Mucosa of stomach (tissue), 1 donor: Measurements from ENCODE around the gene GOLGA6B.
"Not testable (repeated sequence)": the region's sequence is repeated elsewhere in the genome, so short reads cannot be mapped to it uniquely, and the experiment has no call there.

Source experiments
- H3K27me3 ChIP-seq: one replicate; pipeline ENCODE4 v1.7.0; 2013; ENCODE audit warnings: mild to moderate bottlenecking, low read length; ENCODE audit not compliant: control insufficient read depth, insufficient read depth
- H3K36me3 ChIP-seq: one replicate; pipeline ENCODE4 v1.7.0; 2013; ENCODE audit warnings: low read length; ENCODE audit not compliant: control insufficient read depth, insufficient read depth
- H3K4me1 ChIP-seq: one replicate; pipeline ENCODE4 v1.7.0; 2013; ENCODE audit warnings: mild to moderate bottlenecking, low read length; ENCODE audit not compliant: control insufficient read depth, insufficient read depth
- H3K4me3 ChIP-seq: one replicate; pipeline ENCODE4 v1.7.0; 2013; ENCODE audit warnings: low read length
- H3K9ac ChIP-seq: one replicate; pipeline ENCODE4 v1.7.0; 2013; ENCODE audit warnings: mild to moderate bottlenecking, low read length, moderate library complexity
- H3K9me3 ChIP-seq: one replicate; pipeline ENCODE4 v1.7.0; 2013; ENCODE audit warnings: mild to moderate bottlenecking, low read length, moderate library complexity; ENCODE audit not compliant: control insufficient read depth
- donor health status: Pancreatic carcinoma.

The GOLGA6B gene

GRCh38 chr15:72629068-72629570 lies 25.4 kb upstream of the GOLGA6B start:
- H3K4me3 ChIP-seq, H3K9ac ChIP-seq, H3K9me3 ChIP-seq, H3K36me3 ChIP-seq, H3K4me1 ChIP-seq, H3K27me3 ChIP-seq: not testable (repeated sequence)

GRCh38 chr15:72636519-72637282 lies 17.8 kb upstream of the GOLGA6B start:
- H3K4me3 ChIP-seq, H3K27me3 ChIP-seq, H3K4me1 ChIP-seq, H3K36me3 ChIP-seq, H3K9ac ChIP-seq, H3K9me3 ChIP-seq: not testable (repeated sequence)

- not testable (repeated sequence) for H3K4me3 ChIP-seq, H3K27me3 ChIP-seq, H3K9me3 ChIP-seq, H3K36me3 ChIP-seq, H3K4me1 ChIP-seq, H3K9ac ChIP-seq
These were observed 14.6 kb upstream of the GOLGA6B start for GRCh38 chr15:72639759-72640483.

GRCh38 chr15:72642271-72642670 lies 12.2 kb upstream of the GOLGA6B start:
- not testable (repeated sequence) for H3K4me3 ChIP-seq, H3K9me3 ChIP-seq, H3K9ac ChIP-seq, H3K4me1 ChIP-seq, H3K27me3 ChIP-seq, H3K36me3 ChIP-seq

GRCh38 chr15:72648631-72649253 lies 5.8 kb upstream of the GOLGA6B start:
- H3K36me3 ChIP-seq, H3K27me3 ChIP-seq, H3K9ac ChIP-seq, H3K9me3 ChIP-seq, H3K4me3 ChIP-seq, H3K4me1 ChIP-seq: not testable (repeated sequence)

- H3K27me3 ChIP-seq, H3K9ac ChIP-seq, H3K4me1 ChIP-seq, H3K9me3 ChIP-seq, H3K36me3 ChIP-seq, H3K4me3 ChIP-seq: not testable (repeated sequence)
These were observed 1.5 kb downstream of the GOLGA6B start for GRCh38 chr15:72656014-72656413.

GRCh38 chr15:72661081-72661480 lies 6.6 kb downstream of the GOLGA6B start:
- H3K9me3 ChIP-seq, H3K4me3 ChIP-seq, H3K4me1 ChIP-seq, H3K9ac ChIP-seq, H3K36me3 ChIP-seq, H3K27me3 ChIP-seq: not testable (repeated sequence)

- H3K4me3 ChIP-seq, H3K9ac ChIP-seq, H3K9me3 ChIP-seq, H3K27me3 ChIP-seq, H3K36me3 ChIP-seq, H3K4me1 ChIP-seq: not testable (repeated sequence)
These were observed 9.4 kb downstream of the GOLGA6B start for GRCh38 chr15:72663931-72664330.

GRCh38 chr15:72665706-72666105 lies 11.2 kb downstream of the GOLGA6B start:
- not testable (repeated sequence) for H3K9me3 ChIP-seq, H3K9ac ChIP-seq, H3K36me3 ChIP-seq, H3K4me1 ChIP-seq, H3K27me3 ChIP-seq, H3K4me3 ChIP-seq

GRCh38 chr15:72669803-72670202 lies 15.3 kb downstream of the GOLGA6B start:
- H3K36me3 ChIP-seq, H3K9ac ChIP-seq, H3K27me3 ChIP-seq, H3K9me3 ChIP-seq, H3K4me1 ChIP-seq, H3K4me3 ChIP-seq: not testable (repeated sequence)

GRCh38 chr15:72670656-72671352 lies 16.3 kb downstream of the GOLGA6B start:
- not testable (repeated sequence) for H3K9ac ChIP-seq

GRCh38 chr15:72671525-72671924 lies 17.0 kb downstream of the GOLGA6B start:
- Histone ChIP-seq H3K4me3 (no peak overlapping the region), H3K4me1 (peaks cover 6% of the 10 kb centered on the region), H3K27me3 (no peaks in the 10 kb centered on the region), H3K9me3 (no peaks in the 10 kb centered on the region), H3K9ac (no peak overlapping the region), H3K36me3 (no peaks in the 10 kb centered on the region)

More at GRCh38 chr15:72670656-72671352, 16.3 kb downstream of the GOLGA6B start:
- not testable (repeated sequence) for H3K9me3 ChIP-seq, H3K27me3 ChIP-seq, H3K4me1 ChIP-seq, H3K36me3 ChIP-seq
- H3K4me3 ChIP-seq, result peak overlapping the region; percentile 38
